H9 (cell line): ENCODE data around the gene TRAF7. TPM values are rescaled to one million over a fixed set of nuclear protein-coding genes. Genes with fewer than 3 reads are reported as not detected.

Experiments used
- DNase-seq: peaks from one replicate; pipeline ENCODE4 v3.0.0-alpha.2; 2017
- H2AFZ ChIP-seq: one replicate; pipeline ENCODE4 v1.6.1; 2013; ENCODE audit warnings: mild to moderate bottlenecking, low read length, control low read depth, moderate library complexity
- H2AK5ac ChIP-seq: 2 replicates; pipeline ENCODE4 v1.6.1; 2013; ENCODE audit warnings: low read length, control low read depth, mixed read lengths; ENCODE audit not compliant: insufficient read length
- H2BK120ac ChIP-seq: one replicate; pipeline ENCODE4 v1.6.1; 2013; ENCODE audit warnings: low read depth, mild to moderate bottlenecking, low read length, control low read depth, inconsistent platforms; ENCODE audit not compliant: poor library complexity, severe bottlenecking
- H2BK12ac ChIP-seq: 2 replicates; pipeline ENCODE4 v1.6.1; 2013; ENCODE audit warnings: low read length, control low read depth, mixed read lengths, low read depth; ENCODE audit not compliant: insufficient read length
- H2BK15ac ChIP-seq: 2 replicates; pipeline ENCODE4 v1.6.1; 2013; ENCODE audit warnings: low read depth, low read length, control low read depth
- H2BK20ac ChIP-seq: one replicate; pipeline ENCODE4 v1.6.1; 2013; ENCODE audit warnings: low read depth, mild to moderate bottlenecking, low read length, control low read depth, inconsistent platforms; ENCODE audit not compliant: poor library complexity, severe bottlenecking
- H2BK5ac ChIP-seq: 2 replicates; pipeline ENCODE4 v1.6.1; 2013; ENCODE audit warnings: low read length, control low read depth, mixed read lengths; ENCODE audit not compliant: insufficient read length
- H3K14ac ChIP-seq: 2 replicates; pipeline ENCODE4 v1.6.1; 2013; ENCODE audit warnings: low read length, control low read depth; ENCODE audit not compliant: insufficient read depth
- H3K18ac ChIP-seq: 2 replicates; pipeline ENCODE4 v1.6.1; 2013; ENCODE audit warnings: low read depth, mild to moderate bottlenecking, mixed read lengths, low read length, control low read depth; ENCODE audit not compliant: insufficient read length
- H3K23ac ChIP-seq: 2 replicates; pipeline ENCODE4 v1.6.1; 2013; ENCODE audit warnings: low read length, control low read depth, mixed read lengths, low read depth; ENCODE audit not compliant: insufficient read length
- H3K23me2 ChIP-seq: 2 replicates; pipeline ENCODE4 v1.6.1; 2013; ENCODE audit warnings: low read depth, mild to moderate bottlenecking, mixed read lengths, low read length, control low read depth; ENCODE audit not compliant: insufficient read length, poor library complexity, severe bottlenecking
- H3K27ac ChIP-seq: 2 replicates; pipeline ENCODE4 v1.5.1; 2013; ENCODE audit warnings: low read length, control low read depth, mixed read lengths, low read depth; ENCODE audit not compliant: insufficient read length
- H3K27me3 ChIP-seq: 2 replicates; pipeline ENCODE4 v1.6.1; 2013; ENCODE audit warnings: low read length, control low read depth, inconsistent platforms; ENCODE audit not compliant: insufficient read depth
- H3K4ac ChIP-seq: 2 replicates; pipeline ENCODE4 v1.6.1; 2013; ENCODE audit warnings: low read depth, mild to moderate bottlenecking, control low read depth, inconsistent platforms, low read length, moderate library complexity
- H3K4me1 ChIP-seq: 2 replicates; pipeline ENCODE4 v1.6.1; 2013; ENCODE audit warnings: low read length, control low read depth, inconsistent platforms; ENCODE audit not compliant: insufficient read depth
- H3K4me2 ChIP-seq: 2 replicates; pipeline ENCODE4 v1.6.1; 2013; ENCODE audit warnings: low read length, control low read depth, mixed read lengths; ENCODE audit not compliant: insufficient read length, insufficient read depth
- H3K56ac ChIP-seq: 2 replicates; pipeline ENCODE4 v1.6.1; 2013; ENCODE audit warnings: low read depth, mild to moderate bottlenecking, mixed read lengths, low read length, control low read depth; ENCODE audit not compliant: insufficient read length
- H3K79me1 ChIP-seq: 2 replicates; pipeline ENCODE4 v1.6.1; 2013; ENCODE audit warnings: low read depth, mild to moderate bottlenecking, moderate library complexity, low read length, control low read depth, inconsistent platforms; ENCODE audit not compliant: insufficient read depth, poor library complexity, severe bottlenecking
- H3K79me2 ChIP-seq: 2 replicates; pipeline ENCODE4 v1.6.1; 2013; ENCODE audit warnings: low read length, control low read depth, inconsistent platforms; ENCODE audit not compliant: insufficient read depth
- H3K9ac ChIP-seq: 2 replicates; pipeline ENCODE4 v1.6.1; 2013; ENCODE audit warnings: low read length, control low read depth, mixed read lengths; ENCODE audit not compliant: insufficient read length; ENCODE audit errors: extremely low read depth
- H3K9me3 ChIP-seq: one replicate; pipeline ENCODE4 v1.6.1; 2013; ENCODE audit warnings: low read depth, low read length, inconsistent platforms; ENCODE audit not compliant: control insufficient read depth
- H3T11ph ChIP-seq: one replicate; pipeline ENCODE4 v1.6.1; 2013; ENCODE audit warnings: mild to moderate bottlenecking, low read length, control low read depth, inconsistent platforms
- H4K20me1 ChIP-seq: one replicate; pipeline ENCODE4 v1.6.1; 2013; ENCODE audit not compliant: control insufficient read depth, insufficient read length, insufficient read depth
- H4K5ac ChIP-seq: 2 replicates; pipeline ENCODE4 v1.6.1; 2013; ENCODE audit warnings: low read depth, mild to moderate bottlenecking, mixed read lengths, low read length, control low read depth; ENCODE audit not compliant: insufficient read length
- H4K8ac ChIP-seq: replicated peaks from 2 replicates; pipeline ENCODE4 v1.6.1; 2013; ENCODE audit warnings: low read length, control low read depth, mixed read lengths, low read depth; ENCODE audit not compliant: insufficient read length
- H4K91ac ChIP-seq: 2 replicates; pipeline ENCODE4 v1.6.1; 2013; ENCODE audit warnings: low read depth, mild to moderate bottlenecking, moderate library complexity, mixed read lengths, low read length, control low read depth; ENCODE audit not compliant: insufficient read length
- H3K27ac Mint-ChIP-seq, 3 experiments: 2 replicates in 2 of 3; 3 replicates in 1 of 3; pipeline ENCODE4 v1.8.0; 2020 to 2021; ENCODE audit warnings: mixed read lengths in 3 of 3, mild to moderate bottlenecking in 1 of 3, moderate library complexity in 1 of 3
- H3K27me3 Mint-ChIP-seq: 2 replicates; pipeline ENCODE4 v1.8.0; 2021; ENCODE audit warnings: low read depth, mild to moderate bottlenecking, moderate library complexity, mixed read lengths
- H3K36me3 Mint-ChIP-seq, 3 experiments: 2 replicates in 2 of 3; 3 replicates in 1 of 3; pipeline ENCODE4 v1.8.0; 2020 to 2021; ENCODE audit warnings: low read depth in 3 of 3, mixed read lengths in 3 of 3; ENCODE audit not compliant: insufficient read depth in 1 of 3
- H3K4me1 Mint-ChIP-seq, 2 experiments: 2 replicates each; pipeline ENCODE4 v1.8.0; 2020; ENCODE audit warnings: mixed read lengths in 2 of 2
- H3K4me3 Mint-ChIP-seq, 2 experiments: 2 replicates in 1 of 2; 3 replicates in 1 of 2; pipeline ENCODE4 v1.8.0; 2020 to 2021; ENCODE audit warnings: mild to moderate bottlenecking in 2 of 2, mixed read lengths in 2 of 2, moderate library complexity in 1 of 2
- H3K9me3 Mint-ChIP-seq, 2 experiments: 2 replicates in 1 of 2; 3 replicates in 1 of 2; pipeline ENCODE4 v1.8.0; 2020; ENCODE audit warnings: mild to moderate bottlenecking in 2 of 2, mixed read lengths in 2 of 2, moderate library complexity in 1 of 2
- WGBS: extraction: QIAGEN DNeasy Blood & Tissue Kit; methylation state at CpG from one replicate; pipeline ENCODE4 v1.1.7; 2013; ENCODE audit warnings: missing lambda C conversion rate, low lambda C conversion rate, mixed read lengths; ENCODE audit not compliant: insufficient read length; ENCODE audit errors: extremely low coverage; 5-methylcytosine and 5-hydroxymethylcytosine counted together
- total RNA-seq: library from RNA; stranded (reverse); gene quantifications from 2 replicates; pipeline ENCODE4 v1.2.1, GENCODE V29; 2021
- TF ChIP-seq, protein P1 (sequence below): fragments of 200-600 bp; sonication (generic); conservative IDR thresholded peaks from 3 replicates; pipeline ENCODE4 v1.8.0; 2021; ENCODE audit warnings: antibody characterized with exemption, mild to moderate bottlenecking

TRAF7 gene
- total RNA-seq, 1 experiment from 2014 or later = 108 TPM

DNA sequence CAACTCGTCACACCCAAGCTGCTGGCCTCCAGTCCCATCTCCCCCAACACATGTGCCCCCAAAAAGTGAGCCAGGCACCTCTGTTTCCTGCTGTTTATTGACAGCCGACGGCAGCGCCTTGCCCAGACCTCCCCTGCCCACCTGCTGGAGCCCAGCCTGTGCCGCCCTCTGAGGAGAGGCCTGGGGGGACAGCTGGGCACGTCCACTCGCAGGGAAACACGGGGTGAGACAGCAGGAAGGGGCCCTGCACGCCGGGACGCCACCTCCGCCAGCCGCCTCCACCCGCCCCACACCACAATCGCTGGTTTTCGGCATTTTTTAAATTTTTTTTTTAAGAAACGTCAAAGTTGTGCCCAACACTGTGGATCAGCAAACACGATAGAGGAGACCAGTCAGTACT, 21.5 kb downstream of the TRAF7 start:
- Histone ChIP-seq H3K56ac (no peak overlapping the region), H3K14ac (no peak overlapping the region), H4K20me1 (no peaks in the 10 kb centered on the region), H2BK15ac (no peak overlapping the region; the same call in 1 of the 2 replicates), H3K23ac (no peak overlapping the region), H3K27me3 (no peaks in the 10 kb centered on the region), H3K4ac (no peak overlapping the region), H4K91ac (no peak overlapping the region), H2AK5ac (no peak overlapping the region), H2BK5ac (no peak overlapping the region), H3K27ac (no peak overlapping the region), H2BK120ac (no peak overlapping the region), H2BK20ac (no peak overlapping the region), H3K9ac (no peak overlapping the region), H2AFZ (no peak overlapping the region), H3K23me2 (peaks cover 4% of the 10 kb centered on the region), H4K5ac (no peak overlapping the region), H3K4me2 (no peak overlapping the region), H2BK12ac (no peak overlapping the region), H3K4me1 (no peaks in the 10 kb centered on the region), H3K79me1 (no peaks in the 10 kb centered on the region), H4K8ac (no peak overlapping the region), H3K9me3 (no peaks in the 10 kb centered on the region), H3K79me2 (no peaks in the 10 kb centered on the region), H3K18ac (no peak overlapping the region), H3T11ph (no peak overlapping the region)
- Mint-ChIP-seq H3K9me3 (no peaks in the 10 kb centered on the region), H3K4me1 (peaks cover 3 to 4% of the 10 kb centered on the region in 2 experiments), H3K4me3 (peak overlapping the region in 1 of 2 experiments; percentile 40; a peak in 1 of 5 replicates), H3K36me3 (peaks cover 11 to 40% (median 37%) of the 10 kb centered on the region in 3 experiments), H3K27me3 (no peaks in the 10 kb centered on the region), H3K27ac (0 out of 7 replicates have a peak overlapping the region, but pooled peaks of 1 of the 3 experiments have one; percentile 65)
- DNase-seq = no peak
- no CpG with 5 or more reads among the region's 18 CpGs for WGBS
- TF ChIP-seq, protein P1, sequence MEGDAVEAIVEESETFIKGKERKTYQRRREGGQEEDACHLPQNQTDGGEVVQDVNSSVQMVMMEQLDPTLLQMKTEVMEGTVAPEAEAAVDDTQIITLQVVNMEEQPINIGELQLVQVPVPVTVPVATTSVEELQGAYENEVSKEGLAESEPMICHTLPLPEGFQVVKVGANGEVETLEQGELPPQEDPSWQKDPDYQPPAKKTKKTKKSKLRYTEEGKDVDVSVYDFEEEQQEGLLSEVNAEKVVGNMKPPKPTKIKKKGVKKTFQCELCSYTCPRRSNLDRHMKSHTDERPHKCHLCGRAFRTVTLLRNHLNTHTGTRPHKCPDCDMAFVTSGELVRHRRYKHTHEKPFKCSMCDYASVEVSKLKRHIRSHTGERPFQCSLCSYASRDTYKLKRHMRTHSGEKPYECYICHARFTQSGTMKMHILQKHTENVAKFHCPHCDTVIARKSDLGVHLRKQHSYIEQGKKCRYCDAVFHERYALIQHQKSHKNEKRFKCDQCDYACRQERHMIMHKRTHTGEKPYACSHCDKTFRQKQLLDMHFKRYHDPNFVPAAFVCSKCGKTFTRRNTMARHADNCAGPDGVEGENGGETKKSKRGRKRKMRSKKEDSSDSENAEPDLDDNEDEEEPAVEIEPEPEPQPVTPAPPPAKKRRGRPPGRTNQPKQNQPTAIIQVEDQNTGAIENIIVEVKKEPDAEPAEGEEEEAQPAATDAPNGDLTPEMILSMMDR = no peak
